CD4-positive, alpha-beta T cell treated with Interleukin-15 for 4 hours (primary cell): Measurements from ENCODE around the gene TMEM233.

Experiments used
- DNase-seq: peaks from one replicate; pipeline ENCODE4 v3.0.0-alpha.2; 2020; ENCODE audit warnings: low spot score

Gene TMEM233

GRCh38 chr12:119593578-119594398 is at the start of gene TMEM233:
TSS of gene TMEM233 (plus strand) at chr12:119593774. CDS start at chr12:119593849, 75 bp downstream.
- no peak for DNase-seq

- DNase-seq = peak; percentile 50
Measured at GRCh38 chr12:119544765-119545625, 48.6 kb upstream of the TMEM233 start.

GRCh38 chr12:119546340-119546739 is 47.2 kb upstream of the TMEM233 start:
- no peak for DNase-seq

DNA sequence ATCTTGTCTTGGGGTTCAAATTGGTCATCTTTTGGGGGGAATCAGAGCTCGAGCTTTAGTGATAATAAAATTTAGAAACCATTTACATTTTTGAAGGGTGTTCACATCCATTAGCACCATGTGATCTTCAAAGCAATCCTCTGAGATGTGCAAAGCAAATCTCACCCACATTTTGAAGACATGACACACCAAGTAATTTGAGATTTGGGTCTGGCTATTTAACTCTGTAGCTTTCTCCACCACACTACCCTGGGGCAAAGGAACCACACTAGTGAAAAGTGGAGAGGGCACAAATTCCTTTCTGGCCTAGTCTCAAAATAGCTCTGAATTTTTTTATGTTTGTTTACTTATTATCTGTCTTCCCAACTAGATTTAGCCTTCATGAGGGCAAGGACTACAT is 46.6 kb upstream of the TMEM233 start:
- DNase-seq = no peak

- DNase-seq = no peak
Measured at GRCh38 chr12:119556854-119557253, 36.7 kb upstream of the TMEM233 start.

GRCh38 chr12:119565404-119565803 is 28.2 kb upstream of the TMEM233 start:
- no peak for DNase-seq

DNA sequence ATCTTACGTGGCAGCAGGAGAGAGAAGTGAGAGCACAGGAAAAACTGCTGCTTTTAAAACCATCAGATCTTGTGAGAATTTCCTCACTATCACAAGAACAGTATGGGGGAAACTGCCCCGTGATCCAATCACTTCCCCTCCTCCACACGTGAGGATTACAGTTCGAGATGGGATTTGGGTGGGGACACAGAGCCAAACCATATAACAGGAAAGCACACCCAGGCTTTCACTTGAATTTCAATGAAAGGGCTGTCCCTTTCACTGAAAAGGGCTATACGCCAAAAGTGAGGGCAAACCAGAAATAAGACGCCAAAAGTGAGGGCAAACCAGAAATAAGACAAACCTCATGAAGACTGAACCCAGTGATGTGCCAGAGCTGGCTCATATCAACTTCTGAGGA is 22.8 kb upstream of the TMEM233 start:
- no peak for DNase-seq

DNA sequence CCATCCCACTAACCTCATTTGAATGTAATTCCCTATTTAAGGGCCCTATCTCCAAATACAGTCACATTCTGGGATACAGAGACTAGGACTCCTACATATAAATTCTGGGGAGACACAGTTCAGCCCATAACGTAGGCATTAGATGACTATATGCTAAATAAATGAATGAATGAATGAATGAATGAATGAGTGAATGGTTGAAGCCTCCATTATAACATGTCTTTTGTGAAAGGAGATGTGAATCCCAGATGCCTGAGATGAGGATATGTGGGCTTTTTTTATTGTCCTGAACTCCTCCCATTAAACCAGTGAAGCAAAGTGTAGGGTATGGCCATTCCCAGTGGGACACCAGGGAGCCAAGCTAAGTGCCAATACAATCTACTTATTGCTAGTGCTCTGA is 20.5 kb upstream of the TMEM233 start:
- no peak for DNase-seq

- no peak for DNase-seq
Measured at GRCh38 chr12:119574255-119574654, 19.3 kb upstream of the TMEM233 start.

DNA sequence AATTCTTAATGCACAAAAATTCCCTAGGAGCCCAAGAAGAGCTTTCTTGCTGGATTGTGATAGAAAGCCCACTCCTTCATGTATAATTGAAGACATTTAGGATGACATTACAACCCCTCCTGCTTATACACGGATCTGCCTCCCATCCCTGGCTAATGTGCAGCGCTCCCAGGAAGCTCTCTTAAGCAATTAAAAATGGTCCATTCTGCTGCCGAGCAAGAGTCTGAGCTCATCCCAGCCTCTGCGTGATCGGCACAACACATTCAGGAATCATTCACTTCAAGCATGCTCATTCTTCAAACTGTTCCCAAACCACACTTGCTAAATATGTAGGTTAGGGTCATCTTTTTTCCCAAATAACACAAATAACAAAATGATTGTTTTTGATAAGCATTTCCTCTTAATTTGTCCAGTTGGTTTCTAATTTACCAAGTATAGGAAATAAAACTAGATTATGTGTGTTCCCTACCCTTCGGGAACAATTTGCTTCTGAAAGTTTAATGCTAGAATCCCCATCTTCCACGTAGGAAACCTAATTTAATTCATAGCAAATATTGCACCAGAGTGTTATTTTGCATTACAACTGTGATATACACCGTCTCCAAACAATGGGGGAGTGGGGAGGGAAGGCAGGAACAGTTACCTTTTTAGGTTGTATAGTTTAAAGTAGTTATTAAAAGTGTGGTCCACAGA is 17.3 kb upstream of the TMEM233 start:
- DNase-seq = no peak

DNA sequence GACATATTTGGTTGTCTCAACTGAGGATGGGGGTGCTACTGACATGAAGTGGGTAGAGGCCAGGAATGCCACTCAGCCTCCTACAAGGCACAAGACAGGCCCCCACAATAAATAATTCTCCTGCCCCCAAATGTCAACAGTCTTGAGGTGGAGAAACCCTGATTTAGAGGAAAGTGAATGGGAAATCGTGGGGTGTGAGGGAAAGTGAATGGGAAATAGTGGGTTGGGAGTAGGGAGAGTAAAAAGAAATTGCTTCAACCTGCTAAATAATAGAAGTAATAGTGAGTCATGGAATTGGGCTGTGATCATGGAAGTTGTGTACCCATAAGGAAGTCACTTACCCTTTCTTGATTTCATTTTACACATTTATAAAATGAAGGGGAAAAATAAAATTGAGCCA is 16.7 kb upstream of the TMEM233 start:
- DNase-seq = no peak

- DNase-seq = no peak
Measured at GRCh38 chr12:119578112-119578511, 15.5 kb upstream of the TMEM233 start.

- no peak for DNase-seq
Measured at GRCh38 chr12:119589097-119589496, 4.5 kb upstream of the TMEM233 start.

DNA sequence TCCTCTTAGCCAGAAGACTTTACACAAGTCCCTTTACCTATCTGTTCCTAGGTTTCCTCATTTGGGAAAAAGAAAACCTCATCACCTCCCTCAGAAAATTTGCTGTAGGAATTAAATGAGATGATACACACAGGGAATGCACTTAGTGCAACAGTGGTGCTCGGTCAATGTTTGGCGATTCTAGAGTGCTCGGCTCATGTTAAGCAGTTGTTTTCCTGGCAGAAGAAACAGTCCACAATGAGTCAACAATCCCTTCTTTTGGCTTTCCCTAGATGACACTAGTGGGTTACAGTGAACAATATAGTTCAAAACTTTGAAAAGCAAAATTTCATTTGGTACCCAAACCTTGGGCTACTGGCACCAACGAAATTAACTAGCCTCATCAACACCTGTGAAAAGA is 3.9 kb upstream of the TMEM233 start:
- DNase-seq = no peak

GRCh38 chr12:119592232-119592631 is 1.3 kb upstream of the TMEM233 start:
- no peak for DNase-seq

DNA sequence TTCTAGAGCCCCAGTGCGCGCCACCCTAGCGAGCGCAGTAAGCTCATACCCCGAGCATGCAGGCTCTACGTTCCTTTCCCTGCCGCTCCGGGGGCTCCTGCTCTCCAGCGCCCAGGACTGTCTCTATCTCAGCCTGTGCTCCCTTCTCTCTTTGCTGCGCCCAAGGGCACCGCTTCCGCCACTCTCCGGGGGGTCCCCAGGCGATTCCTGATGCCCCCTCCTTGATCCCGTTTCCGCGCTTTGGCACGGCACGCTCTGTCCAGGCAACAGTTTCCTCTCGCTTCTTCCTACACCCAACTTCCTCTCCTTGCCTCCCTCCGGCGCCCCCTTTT is 791 bp downstream of the TMEM233 start:
- DNase-seq = no peak

- no peak for DNase-seq
Measured at GRCh38 chr12:119594772-119595445, 1.3 kb downstream of the TMEM233 start.

DNA sequence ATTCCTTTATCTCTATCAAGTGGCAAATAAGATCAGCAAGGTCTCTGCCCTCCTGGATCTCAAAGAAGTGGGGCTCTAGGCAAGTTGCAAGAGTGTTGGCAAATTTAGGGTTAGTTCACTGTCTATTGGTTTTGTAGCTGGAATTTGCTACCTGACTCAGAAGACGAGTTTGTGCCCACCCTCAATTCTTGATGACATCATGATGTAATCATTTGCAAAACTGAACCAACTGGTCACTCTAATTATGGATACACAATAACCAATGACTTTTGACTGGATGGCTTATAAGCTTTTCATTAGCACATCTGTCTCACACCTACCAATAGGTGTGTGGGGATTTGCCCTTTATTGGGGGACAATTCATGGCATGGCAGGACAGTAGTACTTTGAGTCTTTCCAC is 4.6 kb downstream of the TMEM233 start:
- no peak for DNase-seq

GRCh38 chr12:119601877-119602733 is 8.5 kb downstream of the TMEM233 start:
- no peak for DNase-seq

DNA sequence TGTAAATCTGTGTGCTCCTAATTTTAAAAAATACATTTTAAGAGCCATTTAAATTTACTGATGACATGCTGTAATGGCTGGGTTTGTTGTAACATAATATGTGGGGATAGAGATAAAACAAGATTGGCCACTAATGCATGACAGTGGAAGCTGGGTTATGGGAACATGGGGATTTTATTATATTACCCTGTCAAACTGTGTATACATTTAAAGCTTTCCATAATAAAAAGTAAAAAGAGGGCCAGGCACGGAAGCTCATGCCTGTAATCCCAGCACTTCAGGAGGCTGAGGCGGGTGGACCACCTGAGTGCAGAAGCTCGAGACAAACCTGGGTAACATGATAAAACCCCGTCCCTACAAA is 9.1 kb downstream of the TMEM233 start:
- no peak for DNase-seq

DNA sequence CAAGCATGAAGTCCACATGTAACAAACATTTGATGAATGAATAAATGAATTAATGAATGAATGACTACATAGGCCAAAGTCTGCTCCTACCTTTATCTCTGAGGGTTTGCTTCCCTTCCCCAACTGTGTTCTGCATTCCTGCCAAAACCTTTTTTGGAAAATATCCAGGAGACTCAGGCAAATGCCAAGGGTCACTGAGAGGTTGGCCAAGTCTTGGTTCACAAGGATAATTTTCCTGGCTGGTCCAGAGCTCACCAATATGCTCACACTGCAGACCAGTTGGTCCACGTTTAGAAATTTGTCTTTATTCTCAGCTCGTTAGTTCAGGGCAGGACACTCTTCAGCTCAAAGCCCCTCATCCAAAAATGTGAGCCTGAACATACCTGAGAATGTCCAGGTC is 10.2 kb downstream of the TMEM233 start:
- DNase-seq = no peak
